ENCODE data around the gene TMUB1. TPM values are rescaled to one million over a fixed set of nuclear protein-coding genes. Genes with fewer than 3 reads are reported as not detected.
A peak's percentile ranks its signal among the peaks of the same experiment; 100 is the strongest.

The TMUB1 gene
- total and polyA plus RNA-seq, 2 donors from 2014 or later: 36.9 to 79.9 TPM

GRCh38 chr7:151125470-151125845 lies 42.2 kb upstream of the TMUB1 start:
- Histone ChIP-seq H3K36me3 (ENCODE audit: control insufficient read depth in 2 of 3, insufficient read depth in 3 of 3, low read length in 3 of 3) (peaks cover 0 to 25% (median 17%) of the 10 kb centered on the region in 3 donors), H3K9ac (ENCODE audit: low read length in 3 of 3) (no peak overlapping the region), H3K27ac (ENCODE audit: low read depth in 2 of 2, low read length in 2 of 2) (no peak overlapping the region), H3K27me3 (ENCODE audit: control insufficient read depth, insufficient read depth, low read length) (no peaks in the 10 kb centered on the region), H3K9me3 (ENCODE audit: control insufficient read depth in 2 of 3, insufficient read depth in 1 of 3, low read length in 3 of 3) (no peaks in the 10 kb centered on the region), H3K4me3 (ENCODE audit: low read length in 3 of 3) (peak overlapping the region in 2 of 3 donors; percentile 12 to 46), H3K4me1 (ENCODE audit: control insufficient read depth in 2 of 3, insufficient read depth in 2 of 3, low read depth in 1 of 3, low read length in 3 of 3) (peaks cover 0 to 5% (median 0%) of the 10 kb centered on the region in 3 donors)
- FAIRE-seq (no peak), DNase-seq (peak in 4 of 5 donors; percentile 66 to 84 (median 72))
- intact Hi-C loops (cut with DNase I): no loop called here
- no peak for TF ChIP-seq CTCF (IDR thresholded peaks at IDR 0.05; ENCODE audit: borderline replicate concordance, extremely low read depth, insufficient read depth)

GRCh38 chr7:151124899-151125399 lies 41.7 kb upstream of the TMUB1 start:
- Histone ChIP-seq H3K27me3 (ENCODE audit: control insufficient read depth, insufficient read depth, low read length) (no peaks in the 10 kb centered on the region), H3K27ac (ENCODE audit: low read depth in 2 of 2, low read length in 2 of 2) (no peak overlapping the region), H3K36me3 (ENCODE audit: control insufficient read depth in 2 of 3, insufficient read depth in 3 of 3, low read length in 3 of 3) (peaks cover 0 to 27% (median 18%) of the 10 kb centered on the region in 3 donors), H3K9me3 (ENCODE audit: control insufficient read depth in 2 of 3, insufficient read depth in 1 of 3, low read length in 3 of 3) (no peaks in the 10 kb centered on the region), H3K4me1 (ENCODE audit: control insufficient read depth in 2 of 3, insufficient read depth in 2 of 3, low read depth in 1 of 3, low read length in 3 of 3) (peaks cover 0 to 5% (median 0%) of the 10 kb centered on the region in 3 donors), H3K4me3 (ENCODE audit: low read length in 3 of 3) (peak overlapping the region in 1 of 3 donors; percentile 46), H3K9ac (ENCODE audit: low read length in 3 of 3) (no peak overlapping the region)
- intact Hi-C loops (cut with DNase I): no loop called here
- TF ChIP-seq CTCF (IDR thresholded peaks at IDR 0.05; ENCODE audit: borderline replicate concordance, extremely low read depth, insufficient read depth): no peak
- FAIRE-seq (no peak), DNase-seq (peak in 1 of 5 donors; percentile 47)

GRCh38 chr7:151124481-151124880 lies 41.2 kb upstream of the TMUB1 start:
- Histone ChIP-seq H3K4me1 (ENCODE audit: control insufficient read depth in 2 of 3, insufficient read depth in 2 of 3, low read depth in 1 of 3, low read length in 3 of 3) (peaks cover 0 to 5% (median 0%) of the 10 kb centered on the region in 3 donors), H3K4me3 (ENCODE audit: low read length in 3 of 3) (no peak overlapping the region), H3K27me3 (ENCODE audit: control insufficient read depth, insufficient read depth, low read length) (no peaks in the 10 kb centered on the region), H3K36me3 (ENCODE audit: control insufficient read depth in 2 of 3, insufficient read depth in 3 of 3, low read length in 3 of 3) (peaks cover 0 to 29% (median 18%) of the 10 kb centered on the region in 3 donors), H3K9me3 (ENCODE audit: control insufficient read depth in 2 of 3, insufficient read depth in 1 of 3, low read length in 3 of 3) (no peaks in the 10 kb centered on the region), H3K9ac (ENCODE audit: low read length in 3 of 3) (no peak overlapping the region), H3K27ac (ENCODE audit: low read depth in 2 of 2, low read length in 2 of 2) (no peak overlapping the region)
- no peak for TF ChIP-seq CTCF (IDR thresholded peaks at IDR 0.05; ENCODE audit: borderline replicate concordance, extremely low read depth, insufficient read depth)
- FAIRE-seq: no peak
- DNase-seq: no peak
- intact Hi-C loops (cut with DNase I): no loop called here
